Measurements from ENCODE around the gene FBXO22.
"Not testable (repeated sequence)": the region's sequence is repeated elsewhere in the genome, so short reads cannot be mapped to it uniquely, and the experiment has no call there.

The FBXO22 gene

DNA sequence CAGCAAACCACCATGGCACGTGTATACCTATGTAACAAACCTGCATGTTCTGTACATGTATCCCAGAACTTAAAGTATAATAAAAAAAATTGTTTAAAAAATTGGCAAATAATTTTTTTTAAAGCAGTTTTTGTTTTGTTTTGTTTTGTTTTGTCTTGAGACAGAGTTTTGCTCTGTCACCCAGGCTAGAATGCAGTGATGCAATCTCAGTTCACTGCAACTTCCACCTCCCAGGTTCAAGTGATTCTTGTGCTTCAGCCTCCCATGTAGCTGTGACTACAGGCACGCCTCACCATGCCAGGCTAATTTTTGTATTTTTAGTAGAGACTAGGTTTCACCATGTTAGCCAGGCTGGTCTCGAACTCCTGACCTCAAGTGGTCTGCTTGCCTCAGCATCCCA lies 81.0 kb downstream of the FBXO22 start:
- DNase-seq, result not testable (repeated sequence)

DNA sequence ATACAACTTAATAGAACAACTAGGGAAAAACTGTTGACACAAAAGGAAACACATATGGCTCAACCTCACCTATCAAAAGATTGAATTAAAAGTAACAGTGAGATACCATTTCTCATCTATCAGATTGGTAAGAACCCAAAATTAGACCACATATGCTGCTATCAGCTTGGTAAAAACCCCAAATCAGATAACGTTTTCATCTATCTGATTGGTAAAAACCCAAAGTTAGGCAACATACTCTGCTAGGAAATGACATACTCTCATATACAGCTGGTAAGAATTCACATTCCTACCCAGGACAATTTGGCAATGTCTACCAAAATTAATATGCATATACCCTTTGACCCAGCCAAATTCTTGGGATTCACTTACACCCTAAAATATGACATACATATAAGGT lies 82.3 kb downstream of the FBXO22 start:
- no peak for DNase-seq

DNA sequence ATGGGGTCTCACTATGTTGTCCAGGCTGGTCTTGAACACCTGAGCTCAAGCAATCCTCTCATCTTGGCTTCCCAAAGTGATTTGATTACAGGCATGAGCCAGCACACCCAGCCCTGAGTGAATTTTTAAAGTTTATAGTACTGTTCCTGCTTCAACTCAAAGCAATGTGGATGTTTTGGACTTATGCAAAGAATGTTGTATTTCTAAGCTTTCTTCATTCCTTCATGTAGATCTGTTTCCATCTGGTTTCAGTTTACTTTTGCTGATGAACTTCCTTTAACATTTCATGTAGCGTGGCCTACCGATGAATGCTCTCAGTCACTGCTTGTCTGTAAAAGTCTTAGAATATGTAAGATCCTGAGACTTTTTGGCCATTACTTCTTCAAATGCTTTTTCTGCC lies 85.4 kb downstream of the FBXO22 start:
- no peak for DNase-seq

DNA sequence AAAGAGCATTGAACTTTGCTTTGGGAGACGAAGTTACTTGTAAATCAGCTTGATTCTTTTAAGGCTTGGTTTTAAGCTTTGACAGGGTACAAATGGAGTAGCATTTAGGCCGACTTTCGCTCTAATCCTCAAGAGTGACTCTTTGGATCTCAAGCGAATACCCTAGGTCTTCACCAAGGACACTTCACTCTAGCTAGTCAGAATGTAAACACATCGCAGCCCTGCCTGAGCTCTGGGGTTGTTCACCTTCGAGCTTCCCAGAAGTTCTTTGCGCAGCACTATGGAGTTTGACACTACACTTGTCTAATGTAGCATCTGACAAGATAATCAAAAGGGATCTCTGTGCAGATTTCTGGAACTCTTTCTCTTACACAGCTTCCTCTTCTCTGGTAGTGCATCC lies 86.2 kb downstream of the FBXO22 start:
- no peak for DNase-seq

Data from NCI-H2029 (cell line).